NCI-H446 (cell line): ENCODE data around the gene FAAH.

Experiments
- DNase-seq, 2 experiments: peaks; one replicate each; lab custom pipeline; 2025; lab: John Stamatoyannopoulos, UW

Gene FAAH

DNA sequence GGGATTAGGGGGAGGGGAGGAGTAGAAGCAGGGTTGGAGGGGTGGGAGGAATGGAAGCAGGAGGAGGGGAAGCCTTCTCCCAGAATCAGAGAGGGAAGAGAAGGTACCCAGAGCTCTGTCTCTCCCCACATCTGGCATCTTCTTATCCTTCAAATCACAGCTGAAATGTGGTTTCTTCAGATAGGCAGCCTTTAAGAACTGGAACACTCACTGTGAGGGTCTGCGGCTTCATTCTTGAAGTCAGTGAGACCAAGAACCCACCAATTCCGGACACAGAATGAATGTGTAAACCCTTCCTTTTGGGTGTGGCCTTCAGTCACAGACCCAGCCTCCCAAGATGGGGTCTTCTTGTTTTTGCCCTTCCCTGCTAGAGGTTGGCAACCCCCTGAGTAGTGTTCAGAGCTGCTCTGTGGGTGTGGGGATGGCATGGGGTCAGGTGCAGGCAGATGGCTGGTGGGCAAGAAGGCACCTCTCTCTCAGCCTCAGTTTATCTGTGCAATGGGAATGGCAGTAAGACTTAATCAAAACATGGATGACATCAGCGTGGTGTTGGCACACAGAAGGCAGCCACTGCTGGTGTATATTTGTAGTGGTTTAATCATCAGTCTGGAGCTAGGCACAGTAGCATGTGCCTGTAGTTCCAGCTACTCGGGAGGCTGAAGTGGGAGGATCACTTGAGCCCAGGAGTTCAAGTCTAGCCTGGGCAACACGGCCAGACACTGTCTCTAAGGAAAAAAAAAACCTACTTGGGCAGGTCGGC lies 7.2 kb downstream of the FAAH start:
- DNase-seq: no peak

DNA sequence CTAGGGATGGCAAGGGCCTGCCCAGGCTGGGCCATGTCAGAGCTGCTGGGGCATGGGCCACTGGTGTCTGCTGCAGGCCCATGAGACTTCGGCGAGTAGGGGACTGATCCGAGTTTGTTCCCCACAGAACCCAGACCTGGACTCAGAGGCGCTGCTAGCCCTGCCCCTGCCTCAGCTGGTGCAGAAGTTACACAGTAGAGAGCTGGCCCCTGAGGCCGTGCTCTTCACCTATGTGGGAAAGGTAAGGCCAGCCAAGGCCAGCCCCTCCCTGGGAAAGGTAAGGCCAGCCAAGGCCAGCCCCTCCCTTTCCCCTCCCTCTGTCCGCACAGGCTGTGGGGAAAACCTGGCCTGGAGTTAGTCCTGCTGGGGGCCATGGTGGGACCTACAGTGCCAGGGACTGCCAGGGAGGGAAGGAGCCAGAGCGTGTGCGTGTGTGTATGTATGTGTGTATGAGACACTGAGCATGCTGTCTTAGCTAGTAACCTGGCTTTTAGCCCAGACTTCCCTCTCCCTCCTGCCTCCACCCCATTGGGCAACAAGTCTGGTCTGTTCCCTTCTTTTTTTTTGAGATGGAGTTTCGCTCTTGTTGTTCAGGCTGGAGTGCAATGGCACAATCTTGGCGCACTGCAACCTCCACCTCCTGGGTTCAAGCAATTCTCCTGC lies 8.0 kb downstream of the FAAH start:
- peak; percentile 71 to 88 for DNase-seq

DNA sequence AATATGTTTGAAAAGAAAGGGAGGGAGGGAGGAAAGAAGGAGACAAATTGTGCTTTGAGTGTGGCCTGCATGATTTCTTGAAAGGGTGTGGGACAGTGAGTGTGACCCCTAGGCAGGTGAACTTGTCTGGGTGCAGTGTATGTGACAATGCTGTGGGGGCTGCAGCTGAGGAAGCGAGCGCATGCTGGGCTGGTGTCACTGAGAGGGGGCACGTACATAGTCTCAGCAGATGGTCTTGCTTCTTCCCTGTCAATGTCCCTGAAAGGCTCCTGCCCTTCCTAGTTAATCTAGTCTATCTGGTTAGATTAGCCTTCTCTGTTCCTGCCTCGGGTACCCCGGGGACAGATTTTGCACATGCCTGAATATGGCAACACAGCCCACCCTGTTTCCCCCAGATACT lies 9.8 kb downstream of the FAAH start:
- DNase-seq: no peak

DNA sequence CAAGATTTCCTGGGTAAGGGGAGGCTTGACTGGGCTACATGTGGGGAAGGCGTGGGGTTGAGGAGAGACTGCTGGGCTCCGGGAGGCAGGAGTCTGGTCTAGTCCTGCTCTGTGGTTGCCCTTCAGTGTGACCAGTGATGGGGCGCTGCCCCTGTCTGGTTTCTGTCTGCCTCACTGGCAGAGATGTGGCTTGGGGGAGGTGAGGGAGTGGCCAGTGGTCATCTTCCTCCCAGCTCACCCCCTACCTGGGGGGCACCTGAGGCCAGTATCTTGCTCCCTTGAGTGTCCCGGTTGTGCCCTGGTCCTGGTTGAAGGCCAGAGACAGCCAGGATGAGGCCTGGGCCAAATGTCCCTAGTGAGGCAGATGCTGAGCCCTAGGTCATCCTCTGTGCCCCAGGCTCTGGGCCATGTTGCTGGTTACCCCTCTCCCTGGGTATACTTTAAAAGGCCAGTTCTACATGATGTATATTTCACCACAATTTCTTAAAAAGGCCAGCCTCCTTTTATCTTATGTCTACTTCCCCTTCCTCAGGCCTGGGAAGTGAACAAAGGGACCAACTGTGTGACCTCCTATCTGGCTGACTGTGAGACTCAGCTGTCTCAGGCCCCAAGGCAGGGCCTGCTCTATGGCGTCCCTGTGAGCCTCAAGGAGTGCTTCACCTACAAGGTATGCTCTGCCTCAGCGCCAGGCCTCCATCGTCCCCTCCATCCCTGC lies 10.5 kb downstream of the FAAH start:
- DNase-seq: no peak

DNA sequence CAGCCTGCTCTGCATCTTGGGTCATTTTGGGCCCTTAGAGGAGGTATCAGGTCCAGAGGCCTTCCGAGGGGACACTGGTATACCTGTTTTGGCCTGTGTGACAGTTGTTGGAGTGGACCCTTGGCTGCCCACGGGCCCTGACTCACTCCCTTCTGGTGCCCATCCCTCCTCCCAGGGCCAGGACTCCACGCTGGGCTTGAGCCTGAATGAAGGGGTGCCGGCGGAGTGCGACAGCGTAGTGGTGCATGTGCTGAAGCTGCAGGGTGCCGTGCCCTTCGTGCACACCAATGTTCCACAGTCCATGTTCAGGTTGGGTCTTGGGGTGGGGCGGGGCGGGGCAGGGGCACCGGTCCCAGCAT lies 11.1 kb downstream of the FAAH start:
- DNase-seq: no peak

DNA sequence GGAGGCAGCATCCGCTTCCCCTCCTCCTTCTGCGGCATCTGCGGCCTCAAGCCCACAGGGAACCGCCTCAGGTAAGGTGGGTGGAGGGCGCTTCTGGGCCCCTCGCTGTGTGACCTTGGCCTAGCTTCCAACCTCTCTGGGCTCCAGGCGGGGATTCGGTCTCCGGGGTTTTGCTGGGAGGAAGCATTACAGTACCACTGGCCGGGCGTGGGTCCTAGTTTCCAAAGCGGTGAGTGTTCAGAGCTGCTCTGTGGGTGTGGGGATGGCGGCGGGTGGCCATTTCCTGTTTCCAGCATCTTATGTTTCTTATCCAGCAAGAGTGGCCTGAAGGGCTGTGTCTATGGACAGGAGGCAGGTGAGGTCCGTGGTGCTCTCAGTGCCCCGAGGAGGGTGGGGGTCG lies 11.6 kb downstream of the FAAH start:
- DNase-seq: no peak

DNA sequence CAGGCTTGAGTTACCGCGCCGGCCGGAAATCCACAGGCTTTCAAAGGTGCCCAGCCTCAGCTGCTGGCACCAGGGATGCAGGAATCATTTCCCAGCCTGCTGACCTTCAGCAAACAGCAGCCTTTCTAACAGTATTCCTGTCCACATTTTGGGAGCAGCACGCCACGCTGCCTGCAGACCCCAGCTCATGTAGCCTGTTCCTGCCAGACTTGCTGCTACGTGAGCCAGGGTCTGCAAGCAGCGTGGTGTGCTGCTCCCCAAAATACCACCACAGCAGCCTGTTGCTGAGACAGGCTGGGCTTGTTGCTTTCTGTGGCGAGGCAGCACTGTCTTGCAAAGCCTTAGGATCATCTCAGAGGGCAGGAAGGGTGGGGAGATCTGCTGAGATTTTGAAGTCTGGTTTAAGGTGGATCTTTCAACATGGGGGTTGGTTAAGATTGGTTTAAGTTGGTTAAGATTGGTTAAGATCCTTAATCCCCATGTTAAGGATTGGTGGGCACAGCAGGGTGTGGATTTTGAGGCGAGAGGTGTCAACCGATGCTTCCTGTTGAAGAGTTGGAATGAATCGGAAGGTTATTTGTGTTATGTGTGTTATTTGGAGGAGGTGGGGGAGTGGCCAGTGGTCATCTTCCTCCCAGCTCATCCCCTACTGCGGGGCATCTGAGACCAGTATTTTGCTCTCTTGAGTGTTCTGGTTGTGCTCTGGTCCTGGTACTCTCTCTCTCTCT lies 12.9 kb downstream of the FAAH start:
- DNase-seq: no peak

DNA sequence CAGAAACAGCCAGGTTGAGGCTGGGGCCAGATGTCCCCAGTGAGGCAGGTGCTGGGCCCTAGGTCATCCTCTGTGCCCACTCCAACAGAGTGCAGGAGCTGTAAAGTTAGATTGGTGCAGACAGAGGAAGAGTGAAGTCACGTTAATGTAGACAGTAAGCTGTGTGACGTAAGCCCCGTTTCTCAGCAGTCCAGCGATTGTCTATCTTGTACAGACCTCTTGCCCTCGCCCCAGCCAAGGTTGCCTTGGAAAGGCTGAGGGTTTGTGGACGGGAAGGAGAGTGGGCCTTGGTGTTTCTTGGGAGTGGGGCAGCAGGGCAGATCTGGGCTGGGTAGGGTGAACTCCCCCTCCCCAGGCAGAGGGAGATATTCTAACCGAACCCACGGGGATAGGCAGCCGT lies 13.5 kb downstream of the FAAH start:
- DNase-seq: no peak

DNA sequence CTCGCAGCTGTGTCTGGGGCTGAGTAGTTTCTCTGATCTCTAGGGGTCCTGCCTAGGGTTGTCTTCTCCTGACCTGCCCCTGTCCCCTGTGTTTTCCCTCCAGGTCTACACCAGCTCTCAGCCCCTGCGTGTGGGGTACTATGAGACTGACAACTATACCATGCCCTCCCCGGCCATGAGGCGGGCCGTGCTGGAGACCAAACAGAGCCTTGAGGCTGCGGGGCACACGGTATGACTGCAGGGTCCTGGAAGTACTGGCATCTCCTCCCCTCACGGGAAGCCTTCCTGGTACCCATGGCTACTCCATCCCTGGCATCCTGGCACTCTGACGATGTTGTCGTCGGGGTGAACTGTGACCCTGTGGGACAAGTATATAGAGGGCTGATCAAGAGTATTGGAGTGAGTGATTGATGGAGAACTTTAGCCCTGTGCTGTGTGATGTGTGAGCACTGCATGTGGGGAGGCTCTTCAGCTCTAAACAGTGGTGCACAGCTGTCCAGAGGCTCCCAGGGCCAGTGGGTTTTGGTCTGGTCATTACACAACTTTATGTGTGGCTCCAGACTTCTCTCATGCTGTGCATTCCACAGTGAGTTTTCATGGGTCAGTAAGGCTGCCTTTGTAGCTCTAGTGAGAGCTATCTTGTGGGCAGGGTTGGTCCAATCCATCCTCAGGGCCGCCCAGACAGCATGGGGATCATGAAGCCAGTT lies 14.4 kb downstream of the FAAH start:
- no peak for DNase-seq

DNA sequence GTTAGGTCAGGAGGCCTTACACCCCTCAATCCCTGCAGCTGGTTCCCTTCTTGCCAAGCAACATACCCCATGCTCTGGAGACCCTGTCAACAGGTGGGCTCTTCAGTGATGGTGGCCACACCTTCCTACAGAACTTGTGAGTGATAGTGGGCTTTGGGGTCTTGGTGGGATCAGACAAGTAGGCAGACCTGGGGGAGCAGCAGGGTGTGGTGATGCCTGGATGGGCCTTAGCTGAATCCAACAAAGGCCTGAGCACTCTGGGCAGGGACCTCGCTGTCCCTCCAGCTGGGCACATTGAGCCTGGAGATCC lies 14.9 kb downstream of the FAAH start:
- DNase-seq: no peak

DNA sequence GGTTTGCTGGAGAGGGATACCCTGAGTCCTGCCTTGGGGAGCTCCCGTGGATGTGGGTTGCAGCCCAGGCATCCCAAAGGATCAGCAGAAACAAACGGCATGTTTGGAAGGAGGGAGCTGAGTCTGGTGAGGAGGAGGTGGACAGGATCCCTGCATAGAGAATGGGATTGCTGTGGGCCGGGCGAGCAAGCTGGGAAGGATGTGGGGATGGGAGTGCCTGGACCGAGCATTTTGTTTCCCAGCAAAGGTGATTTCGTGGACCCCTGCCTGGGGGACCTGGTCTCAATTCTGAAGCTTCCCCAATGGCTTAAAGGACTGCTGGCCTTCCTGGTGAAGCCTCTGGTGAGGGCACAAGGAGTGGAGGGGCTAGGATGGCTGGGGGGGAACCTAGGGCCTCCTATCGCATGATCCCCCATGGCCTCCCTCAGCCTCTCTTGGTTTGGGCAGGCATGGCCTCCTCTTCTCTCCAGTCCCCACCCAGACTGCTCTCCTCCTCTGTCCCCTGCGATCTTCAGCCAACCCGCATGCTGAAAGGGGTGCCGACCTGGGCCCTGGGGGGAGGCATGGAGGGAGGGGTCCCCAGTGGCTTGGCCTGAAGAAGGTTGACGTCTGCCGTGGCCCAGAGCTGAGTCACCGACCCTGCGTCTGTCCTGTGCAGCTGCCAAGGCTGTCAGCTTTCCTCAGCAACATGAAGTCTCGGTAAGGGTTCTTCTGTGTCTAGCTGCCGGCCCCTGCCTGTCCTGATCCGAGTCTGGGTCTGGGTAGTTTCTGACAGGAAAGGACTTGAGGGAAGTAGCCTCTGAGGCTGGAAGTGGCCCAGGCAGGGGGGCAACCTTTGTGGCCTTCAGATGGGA lies 16.3 kb downstream of the FAAH start:
- no peak for DNase-seq

DNA sequence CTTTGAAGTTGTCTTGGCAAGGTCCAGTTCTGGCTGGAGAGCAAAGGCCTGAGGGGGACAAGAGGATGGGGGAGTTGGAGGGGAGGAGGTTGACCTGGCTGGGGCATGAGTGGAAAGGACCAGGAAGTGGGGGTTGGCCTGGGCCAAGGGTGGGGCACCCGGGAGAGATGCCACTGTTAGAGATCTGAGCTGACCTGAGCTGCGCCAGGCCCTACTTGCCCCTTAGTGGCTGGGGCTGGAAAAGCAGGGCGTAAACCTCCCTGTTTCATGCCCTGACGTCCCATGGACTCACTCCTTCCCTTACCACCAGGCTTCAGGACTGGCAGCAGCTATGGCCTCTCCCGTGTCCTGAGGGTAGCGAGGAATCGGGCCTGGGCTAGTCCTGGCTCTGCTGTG lies 16.9 kb downstream of the FAAH start:
- no peak for DNase-seq

DNA sequence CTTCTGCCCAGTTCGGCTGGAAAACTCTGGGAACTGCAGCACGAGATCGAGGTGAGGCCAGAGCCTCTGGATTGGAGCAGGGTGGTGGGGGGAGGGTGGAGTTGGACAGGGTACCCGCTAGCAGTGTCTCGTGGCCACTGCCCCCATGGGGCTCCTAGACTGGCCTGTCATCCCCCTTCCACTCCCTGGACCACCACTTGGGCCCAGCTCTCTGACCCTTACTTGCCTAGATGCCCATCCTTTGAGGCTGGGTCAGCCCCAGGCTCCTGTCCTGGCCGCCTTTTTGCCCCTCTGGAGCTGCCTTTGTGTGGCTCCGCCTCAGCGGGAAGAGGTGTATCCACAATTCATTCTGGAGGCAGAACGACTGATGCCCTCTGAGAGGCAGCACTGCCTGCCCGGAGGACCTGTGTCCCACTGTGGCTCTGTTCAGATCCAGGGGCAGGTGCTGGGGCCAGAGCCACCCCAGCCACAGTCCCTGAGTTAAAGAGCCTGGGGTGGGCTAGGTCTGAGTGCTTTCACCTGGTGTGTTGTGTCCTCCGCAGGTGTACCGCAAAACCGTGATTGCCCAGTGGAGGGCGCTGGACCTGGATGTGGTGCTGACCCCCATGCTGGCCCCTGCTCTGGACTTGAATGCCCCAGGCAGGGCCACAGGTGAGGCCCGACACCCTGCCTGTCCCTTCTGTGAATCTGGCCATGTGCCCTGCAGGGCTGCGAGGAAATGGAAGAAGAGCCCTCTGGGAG lies 17.7 kb downstream of the FAAH start:
- DNase-seq: no peak

DNA sequence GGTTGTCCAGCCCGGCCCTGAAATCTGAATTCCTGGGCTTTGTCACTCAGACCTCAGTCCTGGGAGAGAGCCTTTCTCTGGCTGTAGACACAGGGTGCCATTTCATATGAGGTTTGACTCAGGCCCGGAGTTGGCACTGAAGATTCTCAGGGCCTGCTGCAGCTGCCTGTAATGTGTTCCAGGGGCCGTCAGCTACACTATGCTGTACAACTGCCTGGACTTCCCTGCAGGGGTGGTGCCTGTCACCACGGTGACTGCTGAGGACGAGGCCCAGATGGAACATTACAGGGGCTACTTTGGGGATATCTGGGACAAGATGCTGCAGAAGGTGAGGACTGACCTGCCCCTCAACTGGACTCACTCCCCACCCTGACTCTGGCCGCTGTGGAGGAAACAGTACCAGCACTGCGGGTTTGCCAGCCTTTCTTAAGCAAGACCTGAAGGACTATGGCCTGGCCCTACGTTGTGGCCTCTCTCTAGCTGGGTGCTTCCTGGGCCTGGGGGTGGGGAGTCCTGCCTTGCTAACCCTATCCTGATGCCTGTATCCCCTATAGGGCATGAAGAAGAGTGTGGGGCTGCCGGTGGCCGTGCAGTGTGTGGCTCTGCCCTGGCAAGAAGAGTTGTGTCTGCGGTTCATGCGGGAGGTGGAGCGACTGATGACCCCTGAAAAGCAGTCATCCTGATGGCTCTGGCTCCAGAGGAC lies 18.9 kb downstream of the FAAH start:
- DNase-seq: no peak

DNA sequence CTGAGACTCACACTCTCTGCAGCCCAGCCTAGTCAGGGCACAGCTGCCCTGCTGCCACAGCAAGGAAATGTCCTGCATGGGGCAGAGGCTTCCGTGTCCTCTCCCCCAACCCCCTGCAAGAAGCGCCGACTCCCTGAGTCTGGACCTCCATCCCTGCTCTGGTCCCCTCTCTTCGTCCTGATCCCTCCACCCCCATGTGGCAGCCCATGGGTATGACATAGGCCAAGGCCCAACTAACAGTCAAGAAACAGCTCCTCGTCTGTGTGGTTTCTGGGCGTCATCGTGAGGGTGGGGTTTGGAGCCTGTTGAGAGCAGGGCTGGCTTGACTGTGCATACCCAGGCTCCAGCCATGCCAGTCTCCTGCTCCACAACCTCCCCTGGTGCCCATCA lies 19.5 kb downstream of the FAAH start:
- DNase-seq: no peak

DNA sequence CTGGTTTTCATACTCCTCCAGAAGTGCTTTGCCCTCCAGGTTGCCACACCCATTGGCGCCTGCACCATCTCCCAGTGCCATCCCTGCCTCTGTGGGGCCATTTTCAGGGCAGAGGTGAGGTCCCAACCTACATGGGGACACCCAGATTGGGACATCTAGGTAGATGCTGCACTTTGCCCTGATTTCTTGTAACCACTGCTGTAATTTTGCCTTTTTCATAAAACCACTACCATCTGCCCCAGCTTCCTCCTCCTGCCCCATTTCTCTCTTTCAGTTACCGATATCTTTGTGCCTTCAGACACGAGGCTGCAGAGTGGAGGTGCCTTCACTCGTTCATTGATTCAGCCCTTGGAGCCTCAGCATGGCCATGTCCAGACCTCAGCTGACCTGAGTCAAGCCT lies 21.4 kb downstream of the FAAH start:
- no peak for DNase-seq

DNA sequence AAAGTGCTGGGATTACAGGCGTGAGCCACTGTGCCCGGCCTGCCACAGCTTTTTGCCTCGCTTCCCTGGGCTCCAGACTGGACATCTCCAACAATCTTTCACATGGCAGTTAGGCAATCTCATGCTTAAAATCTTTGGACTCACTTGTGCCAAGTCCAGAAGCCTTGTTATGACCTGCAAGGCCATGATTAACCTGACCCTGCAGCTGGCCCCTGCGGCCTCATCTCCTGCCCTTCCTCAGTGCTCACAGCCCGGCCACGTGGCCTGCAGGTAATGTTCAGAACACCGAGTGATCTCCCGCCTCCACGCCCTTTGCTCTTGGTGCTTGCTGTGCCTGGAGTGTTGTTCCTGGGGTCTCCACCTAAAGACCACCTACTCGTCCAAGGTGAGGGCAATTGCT lies 24.9 kb downstream of the FAAH start:
- DNase-seq: no peak

DNA sequence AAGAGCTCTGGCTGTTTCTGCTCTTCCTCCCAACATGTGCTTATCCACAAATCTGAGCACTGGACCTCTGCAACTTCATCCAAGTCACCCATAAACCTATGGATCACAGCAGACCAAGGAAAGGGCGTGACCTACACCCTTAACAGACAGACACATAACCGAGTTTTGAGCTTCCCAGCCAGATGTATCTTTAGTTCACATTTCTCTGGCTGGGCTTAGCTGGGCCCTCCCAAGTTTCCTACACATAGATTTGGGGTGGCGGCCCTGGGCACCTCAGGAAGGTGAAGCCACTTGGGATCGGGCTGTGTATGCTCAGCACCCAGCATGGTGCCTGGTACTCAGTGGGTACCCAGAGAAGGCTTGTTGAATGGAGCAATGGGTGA lies 26.4 kb downstream of the FAAH start:
- no peak for DNase-seq

DNA sequence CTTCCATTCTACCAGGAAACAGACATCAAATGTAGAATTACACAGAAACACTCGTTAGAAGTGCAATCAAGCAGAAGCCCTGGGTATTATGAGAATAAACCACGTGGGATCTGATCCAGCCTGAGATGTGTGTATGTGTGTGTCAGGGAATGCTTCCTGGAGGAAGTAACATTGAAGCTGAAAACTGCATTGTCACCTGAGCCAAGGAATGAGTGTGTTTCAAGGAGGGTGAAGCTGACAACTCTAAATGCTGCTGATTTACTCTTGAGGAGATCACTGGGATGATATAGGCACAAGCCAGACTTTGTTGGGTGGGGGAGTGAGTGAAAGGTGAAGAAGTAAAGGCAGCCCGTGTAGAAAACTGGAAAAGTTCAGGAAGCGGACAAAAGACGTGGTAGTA lies 27.6 kb downstream of the FAAH start:
- DNase-seq: no peak

DNA sequence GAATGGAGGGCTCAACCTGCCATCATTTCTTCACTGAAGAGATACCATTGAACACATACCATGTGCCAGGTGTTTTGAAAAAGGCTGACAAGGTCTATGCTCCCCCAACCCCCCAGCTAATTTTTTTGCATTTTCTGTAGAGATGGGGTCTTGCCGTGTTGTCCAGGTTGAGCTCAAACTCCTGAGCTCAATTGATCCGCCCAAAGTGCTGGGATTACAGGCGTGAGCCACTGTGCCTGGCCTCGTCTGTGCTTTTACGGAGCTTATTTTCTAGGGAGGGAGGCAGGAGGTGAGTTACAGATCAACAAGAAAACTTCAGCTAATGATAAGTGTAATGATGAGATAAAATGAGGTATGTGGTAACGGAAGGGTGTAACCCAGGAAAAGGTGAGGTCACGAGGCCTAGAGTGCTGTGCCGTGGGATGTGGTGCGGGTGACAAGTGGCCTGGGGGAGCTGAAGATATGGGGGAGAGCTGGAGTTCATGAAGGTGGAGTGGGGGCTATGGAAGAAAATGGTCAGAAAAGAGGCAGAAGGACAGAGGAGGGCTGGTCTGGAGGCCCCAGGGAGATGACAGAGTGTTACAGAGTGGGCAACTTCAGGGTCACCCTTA lies 28.2 kb downstream of the FAAH start:
- DNase-seq: no peak
